Measurements from ENCODE around the gene MS4A4E.

DNA sequence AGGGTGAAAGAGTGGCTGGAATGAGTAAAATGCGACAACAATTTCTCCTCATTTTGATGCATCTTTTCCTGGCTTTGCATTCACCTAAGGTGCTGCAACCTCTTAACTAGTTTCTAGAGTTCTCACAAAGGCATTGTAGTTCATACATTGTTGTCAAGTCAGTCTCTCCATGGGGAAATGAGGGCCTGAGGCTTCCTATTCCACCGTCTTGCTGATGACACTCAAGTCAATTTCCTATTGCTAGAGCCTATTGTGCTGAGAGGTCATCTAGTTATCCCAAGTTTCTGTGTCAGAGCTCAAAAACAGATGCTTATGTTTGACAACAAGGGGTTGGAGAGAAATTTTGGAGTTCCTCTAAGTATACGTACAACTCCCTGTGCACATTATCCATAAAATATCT lies 48.4 kb downstream of the MS4A4E start:
- TF ChIP-seq, protein P1, sequence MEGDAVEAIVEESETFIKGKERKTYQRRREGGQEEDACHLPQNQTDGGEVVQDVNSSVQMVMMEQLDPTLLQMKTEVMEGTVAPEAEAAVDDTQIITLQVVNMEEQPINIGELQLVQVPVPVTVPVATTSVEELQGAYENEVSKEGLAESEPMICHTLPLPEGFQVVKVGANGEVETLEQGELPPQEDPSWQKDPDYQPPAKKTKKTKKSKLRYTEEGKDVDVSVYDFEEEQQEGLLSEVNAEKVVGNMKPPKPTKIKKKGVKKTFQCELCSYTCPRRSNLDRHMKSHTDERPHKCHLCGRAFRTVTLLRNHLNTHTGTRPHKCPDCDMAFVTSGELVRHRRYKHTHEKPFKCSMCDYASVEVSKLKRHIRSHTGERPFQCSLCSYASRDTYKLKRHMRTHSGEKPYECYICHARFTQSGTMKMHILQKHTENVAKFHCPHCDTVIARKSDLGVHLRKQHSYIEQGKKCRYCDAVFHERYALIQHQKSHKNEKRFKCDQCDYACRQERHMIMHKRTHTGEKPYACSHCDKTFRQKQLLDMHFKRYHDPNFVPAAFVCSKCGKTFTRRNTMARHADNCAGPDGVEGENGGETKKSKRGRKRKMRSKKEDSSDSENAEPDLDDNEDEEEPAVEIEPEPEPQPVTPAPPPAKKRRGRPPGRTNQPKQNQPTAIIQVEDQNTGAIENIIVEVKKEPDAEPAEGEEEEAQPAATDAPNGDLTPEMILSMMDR (IDR thresholded peaks at IDR 0.05): no peak
- TF ChIP-seq POLR2A (IDR thresholded peaks at IDR 0.05; ENCODE audit: low read depth): no peak
- TF ChIP-seq POLR2AphosphoS5 (IDR thresholded peaks at IDR 0.05): no peak
